HG03457 (cell line): Measurements from ENCODE around the gene PHETA2.
"Not testable (repeated sequence)": the region's sequence is repeated elsewhere in the genome, so short reads cannot be mapped to it uniquely, and the experiment has no call there.

ENCODE experiments used
- ATAC-seq: cut with Tn5 transposase; IDR thresholded peaks from one replicate; pipeline ENCODE4 v1.9.1; 2021; ENCODE audit warnings: moderate number of reproducible peaks; ENCODE audit not compliant: unreplicated experiment

The PHETA2 gene

GRCh38 chr22:42069801-42070516 lies 4.1 kb upstream of the PHETA2 start:
- no peak for ATAC-seq

- peak; percentile 74 for ATAC-seq
These were observed 3.3 kb upstream of the PHETA2 start, which contains the start of gene NAGA for GRCh38 chr22:42070517-42071422. Gene NAGA (minus strand): TSS chr22:42070812. CDS start chr22:42070297, 515 bp downstream.

- ATAC-seq = not testable (repeated sequence)
These were observed 2.5 kb upstream of the PHETA2 start for GRCh38 chr22:42071508-42071907.

- no peak for ATAC-seq
These were observed 1.3 kb upstream of the PHETA2 start for GRCh38 chr22:42072606-42073330.

DNA sequence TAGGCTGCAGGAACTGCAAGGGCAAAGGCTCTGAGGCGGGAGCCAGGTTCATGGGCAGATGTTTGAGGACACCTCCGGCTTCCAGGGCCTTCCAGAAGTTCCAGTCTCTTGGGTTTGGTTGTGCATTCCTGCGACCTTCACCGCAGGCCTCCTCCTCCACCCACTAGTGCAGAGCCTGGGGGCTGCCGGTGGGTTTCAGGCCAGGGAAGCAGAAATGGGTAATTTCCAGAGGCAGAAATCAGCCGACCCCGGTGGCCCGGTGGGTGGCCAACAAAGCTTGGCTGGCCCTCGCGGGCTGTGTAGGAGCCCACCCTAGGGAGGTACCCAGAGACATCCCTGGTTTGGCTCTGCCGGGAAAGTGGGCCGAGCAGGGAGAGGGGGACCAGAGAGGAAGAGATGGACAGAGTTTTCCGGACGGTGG lies 417 bp upstream of the PHETA2 start:
- ATAC-seq = no peak

GRCh38 chr22:42074846-42075676 lies 1.0 kb downstream of the PHETA2 start:
- ATAC-seq = no peak

DNA sequence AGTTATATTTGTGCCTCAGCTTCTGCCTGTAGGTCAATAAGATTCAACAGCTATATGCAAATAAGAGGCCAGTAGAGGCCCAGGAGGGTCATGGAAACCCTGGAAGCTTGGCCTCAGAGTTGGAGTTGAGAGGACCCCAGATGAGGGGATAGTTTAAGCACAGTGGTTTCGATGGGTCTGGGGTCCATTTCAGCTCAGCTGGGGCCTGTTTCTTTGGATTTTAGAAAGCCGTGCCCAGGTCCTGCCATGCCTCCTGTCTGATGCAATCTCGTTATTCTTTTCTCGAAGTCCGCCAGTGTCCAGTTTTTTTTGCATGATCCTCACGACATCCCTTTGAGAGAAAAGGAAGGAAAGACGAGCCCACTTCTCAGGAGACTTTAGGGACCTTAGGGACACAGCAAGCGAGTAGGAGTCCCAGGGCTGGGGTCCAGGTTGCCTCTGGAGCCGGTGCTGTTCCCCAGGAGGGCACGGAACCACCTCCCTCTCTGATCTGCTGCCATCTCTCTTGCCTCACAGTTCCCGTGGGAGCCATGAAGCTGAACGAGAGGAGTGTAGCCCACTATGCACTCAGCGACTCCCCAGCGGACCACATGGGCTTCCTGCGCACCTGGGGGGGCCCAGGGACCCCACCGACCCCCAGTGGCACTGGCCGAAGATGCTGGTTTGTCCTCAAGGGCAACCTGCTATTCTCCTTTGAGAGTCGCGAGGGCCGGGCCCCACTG lies 2.9 kb downstream of the PHETA2 start:
- ATAC-seq = no peak

DNA sequence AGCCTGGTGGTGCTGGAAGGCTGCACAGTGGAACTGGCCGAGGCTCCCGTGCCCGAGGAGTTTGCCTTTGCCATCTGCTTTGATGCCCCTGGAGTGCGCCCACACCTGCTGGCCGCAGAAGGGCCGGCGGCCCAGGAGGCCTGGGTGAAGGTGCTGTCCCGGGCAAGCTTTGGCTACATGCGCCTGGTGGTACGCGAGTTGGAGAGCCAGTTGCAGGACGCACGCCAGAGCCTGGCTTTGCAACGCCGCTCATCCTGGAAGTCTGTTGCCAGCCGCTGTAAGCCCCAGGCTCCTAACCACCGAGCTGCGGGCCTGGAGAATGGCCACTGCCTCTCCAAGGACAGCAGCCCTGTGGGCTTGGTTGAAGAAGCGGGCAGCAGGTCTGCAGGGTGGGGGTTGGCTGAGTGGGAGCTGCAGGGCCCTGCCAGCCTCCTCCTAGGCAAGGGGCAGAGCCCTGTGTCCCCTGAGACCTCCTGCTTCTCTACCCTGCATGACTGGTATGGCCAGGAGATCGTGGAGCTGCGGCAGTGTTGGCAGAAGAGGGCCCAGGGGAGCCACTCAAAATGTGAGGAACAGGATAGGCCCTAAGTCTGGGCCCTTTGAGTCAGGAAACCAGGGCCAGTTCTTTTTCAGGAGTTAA lies 3.6 kb downstream of the PHETA2 start:
- ATAC-seq = no peak

DNA sequence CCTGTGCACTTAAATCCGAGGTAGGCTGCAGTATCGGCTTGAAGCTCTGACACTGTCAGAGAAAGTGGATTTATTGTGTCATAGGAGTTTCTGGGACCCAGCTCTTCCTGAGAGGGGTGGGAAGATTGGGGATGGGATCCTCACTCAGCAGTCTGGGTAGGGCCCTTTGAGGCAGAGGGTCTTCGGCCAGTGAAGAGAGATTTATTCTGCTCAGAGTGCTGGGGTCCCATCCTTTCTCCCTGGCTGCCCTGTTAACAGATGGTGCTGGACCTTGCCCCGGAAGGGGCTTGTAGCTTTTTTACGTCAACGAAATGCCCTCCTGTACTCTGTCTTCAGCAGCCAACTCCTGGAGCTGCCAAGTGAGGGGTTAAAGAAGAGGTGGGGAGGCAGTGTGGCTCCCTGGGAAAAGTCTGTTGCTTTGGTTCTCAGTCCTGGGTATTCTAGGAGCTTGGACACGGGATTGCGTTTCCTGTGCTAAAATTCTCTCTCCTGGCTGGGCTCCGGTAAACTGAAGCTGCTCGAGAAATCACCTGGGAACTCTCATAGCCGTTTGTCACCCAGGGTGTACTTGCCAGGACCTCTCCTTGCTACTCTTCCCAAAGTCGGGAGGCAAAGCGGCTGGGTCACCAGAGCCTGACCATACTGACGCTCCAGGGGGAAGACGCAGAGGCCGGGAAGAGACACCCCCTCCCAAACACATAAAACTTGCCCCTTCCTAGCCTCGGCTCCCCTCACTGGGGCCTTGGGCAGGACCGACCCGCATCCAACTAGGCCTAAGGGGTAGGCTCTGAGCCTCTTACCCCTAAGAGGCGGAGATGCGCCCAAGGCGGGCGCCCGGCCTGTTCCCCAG lies 4.6 kb downstream of the PHETA2 start:
- ATAC-seq = peak; percentile 7

- peak; percentile 60 for ATAC-seq
These were observed 5.5 kb downstream of the PHETA2 start, which contains the start of gene SMDT1 for GRCh38 chr22:42079319-42080251. Gene SMDT1 (plus strand): TSS chr22:42079700. CDS start chr22:42079769, 69 bp downstream.

DNA sequence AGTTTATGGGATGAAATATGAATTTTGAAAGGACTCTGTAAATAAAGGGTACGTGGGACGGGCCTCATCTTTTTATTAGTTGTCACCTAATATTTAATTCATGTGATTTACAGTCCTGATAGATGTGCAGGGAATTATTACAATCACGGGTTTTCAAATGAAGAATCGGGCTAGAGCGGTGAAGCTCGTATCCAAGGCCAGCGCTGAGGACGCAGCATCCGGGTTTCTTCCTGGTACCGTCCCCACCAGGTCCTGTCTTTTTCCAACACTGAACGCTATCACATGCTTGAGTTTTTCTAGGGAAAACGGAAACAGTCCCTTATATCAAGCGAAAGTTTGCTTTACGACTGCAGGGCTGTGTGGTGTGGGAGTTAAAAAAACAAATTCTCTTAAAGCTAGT lies 6.2 kb downstream of the PHETA2 start:
- ATAC-seq = no peak

DNA sequence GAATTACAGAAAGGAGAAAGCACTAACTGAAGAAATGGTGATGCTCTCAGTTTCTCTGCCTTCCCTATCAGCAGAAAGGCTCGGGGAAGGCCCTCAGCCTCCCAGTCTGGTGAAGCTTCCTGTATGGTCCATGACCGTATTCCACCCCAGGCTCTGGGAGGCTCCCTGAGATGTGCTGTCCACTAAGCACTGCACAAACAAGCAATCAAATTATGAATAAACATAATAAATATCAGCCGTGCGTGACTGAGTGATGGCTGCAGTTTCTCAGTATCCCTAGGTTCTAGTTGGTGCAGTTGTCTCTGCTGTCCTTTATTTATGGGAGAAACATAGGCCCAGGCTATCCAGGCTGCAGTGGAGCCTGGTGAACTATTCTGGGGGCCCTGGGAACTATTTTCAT lies 9.1 kb downstream of the PHETA2 start:
- ATAC-seq = no peak

DNA sequence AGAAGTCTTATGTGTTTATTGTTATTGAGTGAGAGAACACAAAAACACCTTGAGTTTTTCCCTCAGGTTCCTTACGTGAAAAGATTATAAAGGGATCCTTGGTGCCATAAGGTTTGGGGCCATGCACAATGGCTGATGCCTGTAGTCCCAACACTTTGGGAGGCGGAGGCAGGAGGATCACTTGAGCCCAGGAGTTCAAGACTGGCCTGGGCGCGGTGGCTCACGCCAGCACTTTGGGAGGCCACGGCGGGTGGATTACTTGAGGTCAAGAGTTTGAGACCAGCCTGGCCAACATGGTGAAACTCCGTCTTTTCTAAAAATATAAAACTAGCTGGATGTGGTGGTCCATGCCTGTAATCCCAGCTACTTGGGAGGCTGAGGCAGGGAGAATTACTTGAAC lies 10.8 kb downstream of the PHETA2 start:
- no peak for ATAC-seq

GRCh38 chr22:42086051-42086450 lies 12.0 kb downstream of the PHETA2 start:
- no peak for ATAC-seq

DNA sequence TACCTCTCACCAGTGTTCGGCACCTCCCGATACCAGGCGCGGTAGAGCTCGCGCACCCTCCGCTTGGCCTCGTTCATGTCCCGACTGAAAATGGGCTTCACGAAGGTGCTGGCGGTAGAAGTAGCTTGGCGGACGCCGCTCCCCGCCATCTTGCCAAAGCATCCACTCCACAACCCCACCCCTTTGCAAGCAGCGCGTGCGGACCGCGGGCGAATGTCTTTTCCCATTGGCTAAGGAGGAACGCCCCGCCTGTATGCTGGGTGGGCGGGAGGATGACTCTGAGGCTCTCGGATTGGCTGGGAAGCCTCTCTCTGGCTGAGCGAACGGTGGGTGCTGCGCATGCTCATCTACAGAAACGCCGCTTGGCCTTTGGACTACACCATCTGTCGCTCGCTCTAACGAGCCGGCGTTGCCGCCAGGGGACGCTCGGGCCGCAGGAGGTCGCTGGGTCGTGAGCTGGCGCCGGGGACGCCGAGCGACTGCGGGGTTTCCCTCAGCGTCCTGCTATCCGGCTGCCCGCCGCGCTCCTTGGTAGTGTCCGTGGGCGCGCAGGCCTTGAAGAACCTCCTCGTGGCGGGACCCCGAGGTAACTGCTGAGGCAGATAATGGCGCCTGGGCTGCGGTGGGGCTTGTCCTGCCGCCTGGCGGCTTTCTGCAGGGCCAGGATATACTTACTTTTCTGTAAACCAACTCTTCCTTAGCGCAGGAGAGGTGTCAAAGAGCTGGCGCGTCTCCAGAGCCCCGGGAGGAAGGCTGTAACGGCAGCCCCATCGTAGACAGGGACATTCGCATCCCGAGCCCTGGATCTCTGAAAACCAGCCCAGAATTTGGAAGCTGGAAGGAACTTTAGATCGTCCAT lies 16.8 kb downstream of the PHETA2 start, which contains the start of gene NDUFA6:
Gene NDUFA6 (minus strand): TSS at position 177 of the 859 bp plus-strand sequence. CDS start 28 bp downstream, at position 149.
- ATAC-seq = peak; percentile 78

GRCh38 chr22:42091455-42091782 lies 17.4 kb downstream of the PHETA2 start:
- no peak for ATAC-seq
